ENCODE data around the gene CYB5D1. TPM values are rescaled to one million over a fixed set of nuclear protein-coding genes. Genes with fewer than 3 reads are reported as not detected.

The CYB5D1 gene
- total RNA-seq, 1 donor from 2014 or later: 7.7 TPM

GRCh38 chr17:7844292-7845154 lies 13.3 kb upstream of the CYB5D1 start:
- peak; percentile 90 for DNase-seq

- DNase-seq: no peak
Observed at GRCh38 chr17:7845359-7846062, 12.3 kb upstream of the CYB5D1 start.

- DNase-seq: no peak
Observed at GRCh38 chr17:7846063-7846735, 11.6 kb upstream of the CYB5D1 start.

GRCh38 chr17:7846765-7847661 lies 10.8 kb upstream of the CYB5D1 start:
- no peak for DNase-seq

GRCh38 chr17:7848131-7848579 lies 9.6 kb upstream of the CYB5D1 start:
- DNase-seq: no peak

- DNase-seq: no peak
Observed at GRCh38 chr17:7848739-7849129, 9.1 kb upstream of the CYB5D1 start.

- DNase-seq: no peak
Observed at GRCh38 chr17:7849130-7849750, 8.6 kb upstream of the CYB5D1 start.

GRCh38 chr17:7849751-7850504 lies 7.9 kb upstream of the CYB5D1 start:
- no peak for DNase-seq

- DNase-seq: no peak
Observed at GRCh38 chr17:7850701-7851437, 6.9 kb upstream of the CYB5D1 start.

- DNase-seq: peak; percentile 89
Observed at GRCh38 chr17:7851438-7852261, 6.2 kb upstream of the CYB5D1 start.

GRCh38 chr17:7852262-7852670 lies 5.5 kb upstream of the CYB5D1 start:
- no peak for DNase-seq

- DNase-seq: no peak
Observed at GRCh38 chr17:7852919-7853690, 4.7 kb upstream of the CYB5D1 start.

GRCh38 chr17:7853691-7854038 lies 4.1 kb upstream of the CYB5D1 start:
- no peak for DNase-seq

GRCh38 chr17:7854078-7854777 lies 3.6 kb upstream of the CYB5D1 start:
- no peak for DNase-seq

GRCh38 chr17:7854851-7855659 lies 2.7 kb upstream of the CYB5D1 start, which contains the start of gene TMEM88:
TMEM88 (plus strand) TSS chr17:7855066; CDS start chr17:7855075, 9 bp downstream.
- no peak for DNase-seq

- no peak for DNase-seq
Observed at GRCh38 chr17:7855660-7856010, 2.2 kb upstream of the CYB5D1 start.

Measured in skin of body (tissue), 2 donors.